Measurements from ENCODE around the gene SBDS.

DNA sequence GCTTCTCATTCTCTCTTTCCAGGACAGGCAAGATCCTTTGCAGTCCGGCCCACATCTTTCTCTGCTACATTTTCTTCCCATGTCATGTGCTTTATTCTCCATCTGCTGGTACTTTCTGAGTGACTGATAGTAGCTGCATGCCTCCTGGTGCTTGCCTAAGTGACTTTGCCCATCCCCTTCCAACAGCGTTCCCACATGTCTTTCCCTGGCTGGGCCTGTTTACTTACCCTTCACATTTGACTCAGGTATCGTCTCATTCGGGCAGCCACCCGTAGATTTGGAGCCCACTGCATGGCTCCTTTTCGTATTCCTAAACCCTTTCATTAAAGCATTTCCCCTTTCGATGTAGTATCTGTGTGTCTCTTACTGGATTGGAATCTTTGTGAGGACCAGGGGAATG is 25.9 kb upstream of the SBDS start:
- no peak for TF ChIP-seq POLR2A (IDR thresholded peaks at IDR 0.05; ENCODE audit: low read depth, low read length)
- no peak for TF ChIP-seq POLR2AphosphoS5 (IDR thresholded peaks at IDR 0.05; ENCODE audit: low read depth, low read length)
